ENCODE data around the gene WDR6. TPM values are rescaled to one million over a fixed set of nuclear protein-coding genes. Genes with fewer than 3 reads are reported as not detected.

WDR6 gene
- total RNA-seq, 1 donor from 2014 or later = 168 TPM

DNA sequence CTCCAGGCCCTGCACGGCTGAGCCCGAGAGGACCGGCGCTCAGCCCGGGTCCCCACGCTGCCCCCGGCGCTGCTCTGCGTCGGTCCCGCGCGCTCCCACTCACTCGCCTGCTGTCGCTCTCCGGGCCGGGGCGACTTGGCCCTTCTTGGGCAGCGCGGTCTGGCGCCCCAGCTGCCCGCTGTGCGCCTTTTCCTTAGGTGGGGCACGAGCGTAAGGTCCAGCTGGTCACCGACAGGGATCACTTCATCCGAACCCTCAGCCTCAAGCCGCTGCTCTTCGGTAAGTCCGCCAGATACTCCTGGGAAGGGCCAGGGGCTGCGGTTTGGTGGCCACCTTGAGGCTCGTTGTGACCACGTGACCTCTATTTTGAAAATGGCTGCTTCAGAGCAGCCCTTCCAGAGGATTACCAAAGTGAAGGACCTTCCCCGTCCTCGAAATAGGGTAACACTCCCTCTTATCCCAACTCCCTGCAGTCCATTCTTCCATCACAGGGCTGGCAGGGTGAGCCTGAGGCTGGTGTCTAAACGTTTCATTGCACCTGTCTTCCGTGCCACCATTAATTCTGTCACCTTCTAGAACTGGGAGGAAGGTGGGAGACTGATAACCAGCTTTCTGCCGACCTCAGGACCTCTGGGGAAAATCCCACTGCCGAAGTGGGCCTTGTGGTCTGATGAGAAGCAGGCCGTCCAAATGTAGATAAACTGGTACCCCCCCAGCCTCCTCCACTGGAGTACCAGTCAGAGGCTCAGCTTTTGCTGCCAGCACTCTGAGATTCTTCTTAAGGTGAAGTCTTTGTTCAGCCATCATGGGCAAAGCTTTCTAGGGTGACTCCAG is 16.3 kb upstream of the WDR6 start:
- peaks cover 28% of the 10 kb centered on the region for H3K4me1 Mint-ChIP-seq (ENCODE audit: low read depth)
- no peaks in the 10 kb centered on the region for H3K9me3 Mint-ChIP-seq (ENCODE audit: low read depth)
- H3K27me3 Mint-ChIP-seq (ENCODE audit: low read depth) = no peaks in the 10 kb centered on the region
- peak overlapping the region; percentile 51 for H3K27ac Mint-ChIP-seq (ENCODE audit: unreplicated experiment)
- TF ChIP-seq, protein P1, sequence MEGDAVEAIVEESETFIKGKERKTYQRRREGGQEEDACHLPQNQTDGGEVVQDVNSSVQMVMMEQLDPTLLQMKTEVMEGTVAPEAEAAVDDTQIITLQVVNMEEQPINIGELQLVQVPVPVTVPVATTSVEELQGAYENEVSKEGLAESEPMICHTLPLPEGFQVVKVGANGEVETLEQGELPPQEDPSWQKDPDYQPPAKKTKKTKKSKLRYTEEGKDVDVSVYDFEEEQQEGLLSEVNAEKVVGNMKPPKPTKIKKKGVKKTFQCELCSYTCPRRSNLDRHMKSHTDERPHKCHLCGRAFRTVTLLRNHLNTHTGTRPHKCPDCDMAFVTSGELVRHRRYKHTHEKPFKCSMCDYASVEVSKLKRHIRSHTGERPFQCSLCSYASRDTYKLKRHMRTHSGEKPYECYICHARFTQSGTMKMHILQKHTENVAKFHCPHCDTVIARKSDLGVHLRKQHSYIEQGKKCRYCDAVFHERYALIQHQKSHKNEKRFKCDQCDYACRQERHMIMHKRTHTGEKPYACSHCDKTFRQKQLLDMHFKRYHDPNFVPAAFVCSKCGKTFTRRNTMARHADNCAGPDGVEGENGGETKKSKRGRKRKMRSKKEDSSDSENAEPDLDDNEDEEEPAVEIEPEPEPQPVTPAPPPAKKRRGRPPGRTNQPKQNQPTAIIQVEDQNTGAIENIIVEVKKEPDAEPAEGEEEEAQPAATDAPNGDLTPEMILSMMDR (IDR thresholded peaks at IDR 0.05) = no peak
- DNase-seq (ENCODE audit: low spot score) = no peak
- H3K36me3 Mint-ChIP-seq (ENCODE audit: low read depth) = peaks cover 1% of the 10 kb centered on the region
- H3K4me3 Mint-ChIP-seq (ENCODE audit: unreplicated experiment) = peak overlapping the region; percentile 75

DNA sequence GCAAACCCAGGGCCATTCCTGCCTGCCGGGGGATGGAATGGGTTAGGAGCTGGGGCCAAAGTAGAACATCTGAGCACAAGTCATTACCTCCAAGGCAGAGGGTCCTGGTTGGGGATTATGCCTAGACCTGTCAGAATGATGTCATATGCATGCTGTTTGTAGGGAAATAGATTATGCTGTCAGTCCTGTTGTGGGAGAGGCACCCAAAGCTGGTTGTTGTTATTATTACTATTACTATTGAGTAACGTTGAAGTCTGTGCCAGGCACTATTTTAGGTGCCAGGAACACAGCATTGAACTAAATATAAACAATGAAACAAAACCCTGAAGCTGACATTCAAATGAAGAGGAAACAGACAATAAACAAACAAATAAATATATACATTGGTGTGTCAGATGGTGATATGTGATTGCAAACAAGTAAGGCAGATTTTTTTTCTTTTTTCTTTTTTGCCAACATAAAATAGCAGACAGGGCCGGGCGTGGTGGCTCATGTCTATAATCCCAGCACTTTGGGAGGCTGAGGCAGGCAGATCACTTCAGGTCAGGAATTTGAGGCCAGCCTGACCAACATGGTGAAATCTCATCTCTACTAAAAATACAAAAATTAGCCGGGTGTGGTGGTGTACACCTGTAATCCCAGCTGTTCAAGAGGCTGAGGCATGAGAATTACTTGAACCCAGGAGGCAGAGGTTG is 15.2 kb upstream of the WDR6 start:
- Mint-ChIP-seq H3K9me3 (ENCODE audit: low read depth) (no peaks in the 10 kb centered on the region), H3K27ac (ENCODE audit: unreplicated experiment) (no peak overlapping the region), H3K36me3 (ENCODE audit: low read depth) (peaks cover 1% of the 10 kb centered on the region), H3K4me3 (ENCODE audit: unreplicated experiment) (no peak overlapping the region), H3K4me1 (ENCODE audit: low read depth) (peaks cover 28% of the 10 kb centered on the region), H3K27me3 (ENCODE audit: low read depth) (no peaks in the 10 kb centered on the region)
- TF ChIP-seq, protein P1 (IDR thresholded peaks at IDR 0.05) = no peak
- no peak for DNase-seq (ENCODE audit: low spot score)

DNA sequence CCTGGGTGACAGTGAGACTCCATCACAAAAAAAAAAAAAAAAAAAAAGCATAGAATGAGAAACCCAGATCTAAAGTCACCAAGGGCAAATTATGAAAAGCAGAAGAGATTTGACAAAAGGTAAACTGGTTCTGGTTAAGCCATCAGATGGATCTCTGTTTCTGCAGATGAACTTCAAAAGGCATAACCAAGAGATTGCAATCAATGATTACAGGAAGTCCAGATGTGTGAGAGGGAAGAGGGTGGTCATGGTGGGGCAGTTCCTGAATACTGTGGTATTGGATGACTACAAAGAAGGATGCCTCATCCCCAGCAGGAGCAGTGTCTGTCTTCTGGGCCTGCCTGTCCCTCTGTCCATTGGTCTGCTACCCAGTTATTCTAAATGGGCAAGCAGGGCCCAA is 13.4 kb upstream of the WDR6 start:
- H3K27ac Mint-ChIP-seq (ENCODE audit: unreplicated experiment) = no peak overlapping the region
- no peak for DNase-seq (ENCODE audit: low spot score)
- H3K27me3 Mint-ChIP-seq (ENCODE audit: low read depth) = no peaks in the 10 kb centered on the region

DNA sequence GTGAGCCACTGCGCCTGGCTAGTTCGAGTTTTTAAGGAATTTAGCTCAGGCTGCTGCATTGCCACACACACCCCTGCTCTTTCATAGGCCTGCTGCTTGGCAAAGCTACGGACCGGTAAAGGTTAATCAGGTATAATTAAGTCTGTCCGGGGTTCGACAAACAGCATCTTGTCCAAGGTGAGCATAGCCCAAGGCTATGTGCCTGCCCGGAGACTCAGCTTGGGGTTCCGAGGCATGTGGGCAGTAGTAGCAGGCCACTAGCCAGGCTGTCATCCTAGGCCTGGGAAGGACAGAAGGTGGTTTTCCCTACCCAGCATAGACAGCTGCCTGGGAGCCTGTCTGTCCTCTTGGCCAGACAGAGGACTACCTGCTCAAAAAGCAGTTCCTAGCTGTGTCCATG is 10.6 kb upstream of the WDR6 start:
- Mint-ChIP-seq H3K9me3 (ENCODE audit: low read depth) (no peaks in the 10 kb centered on the region), H3K4me3 (ENCODE audit: unreplicated experiment) (no peak overlapping the region), H3K4me1 (ENCODE audit: low read depth) (peaks cover 5% of the 10 kb centered on the region), H3K27me3 (ENCODE audit: low read depth) (no peaks in the 10 kb centered on the region), H3K27ac (ENCODE audit: unreplicated experiment) (no peak overlapping the region), H3K36me3 (ENCODE audit: low read depth) (peaks cover 1% of the 10 kb centered on the region)
- no peak for DNase-seq (ENCODE audit: low spot score)
- TF ChIP-seq, protein P1 (IDR thresholded peaks at IDR 0.05) = no peak

More for the DNA sequence above, 13.4 kb upstream of the WDR6 start:
- TF ChIP-seq, protein P1 (IDR thresholded peaks at IDR 0.05) = no peak
- Mint-ChIP-seq H3K9me3 (ENCODE audit: low read depth) (no peaks in the 10 kb centered on the region), H3K36me3 (ENCODE audit: low read depth) (peaks cover 1% of the 10 kb centered on the region), H3K4me1 (ENCODE audit: low read depth) (peaks cover 25% of the 10 kb centered on the region), H3K4me3 (ENCODE audit: unreplicated experiment) (no peak overlapping the region)

DNA sequence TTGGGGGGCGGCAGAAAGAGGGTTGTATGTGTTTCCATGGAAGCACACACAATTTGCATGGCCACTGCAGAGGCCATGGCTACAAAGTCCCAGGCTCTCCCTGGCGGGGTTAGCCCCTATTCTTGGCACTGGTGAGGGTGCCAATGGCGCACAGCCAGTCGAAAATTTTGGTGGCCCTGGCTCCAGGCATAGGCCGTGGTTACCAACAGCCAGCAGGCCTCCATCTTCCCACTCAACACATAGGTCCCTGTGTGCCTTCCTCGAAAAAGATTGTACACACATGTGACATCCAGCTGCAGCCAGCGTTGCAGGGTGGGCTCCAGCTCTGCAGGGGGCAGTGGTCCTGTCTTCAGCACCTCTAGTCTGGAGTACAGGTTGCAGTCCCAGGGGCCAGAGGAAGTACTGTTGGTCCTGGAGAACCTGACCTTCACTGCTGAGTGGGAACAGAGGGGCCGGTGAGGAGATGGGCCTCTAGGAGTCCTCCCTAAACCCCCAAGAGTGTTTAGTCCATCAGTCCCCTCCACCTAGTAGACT is 10.0 kb upstream of the WDR6 start:
- peaks cover 3% of the 10 kb centered on the region for H3K36me3 Mint-ChIP-seq (ENCODE audit: low read depth)
- H3K4me1 Mint-ChIP-seq (ENCODE audit: low read depth) = no peaks in the 10 kb centered on the region
- H3K4me3 Mint-ChIP-seq (ENCODE audit: unreplicated experiment) = no peak overlapping the region
- H3K9me3 Mint-ChIP-seq (ENCODE audit: low read depth) = no peaks in the 10 kb centered on the region
- TF ChIP-seq, protein P1 (IDR thresholded peaks at IDR 0.05) = no peak
- H3K27ac Mint-ChIP-seq (ENCODE audit: unreplicated experiment) = no peak overlapping the region
- H3K27me3 Mint-ChIP-seq (ENCODE audit: low read depth) = no peaks in the 10 kb centered on the region
- no peak for DNase-seq (ENCODE audit: low spot score)

Data from chondrocyte (in vitro differentiated cells).